Pons (tissue), 1 donor: ENCODE data around the gene IDS.
A peak's percentile ranks its signal among the peaks of the same experiment; 100 is the strongest.
"Not testable (repeated sequence)": the region's sequence is repeated elsewhere in the genome, so short reads cannot be mapped to it uniquely, and the experiment has no call there.

Source experiments
- DNase-seq: peaks from one replicate; pipeline ENCODE4 v3.0.0-alpha.2; 2016; ENCODE audit warnings: low spot score

The IDS gene

DNA sequence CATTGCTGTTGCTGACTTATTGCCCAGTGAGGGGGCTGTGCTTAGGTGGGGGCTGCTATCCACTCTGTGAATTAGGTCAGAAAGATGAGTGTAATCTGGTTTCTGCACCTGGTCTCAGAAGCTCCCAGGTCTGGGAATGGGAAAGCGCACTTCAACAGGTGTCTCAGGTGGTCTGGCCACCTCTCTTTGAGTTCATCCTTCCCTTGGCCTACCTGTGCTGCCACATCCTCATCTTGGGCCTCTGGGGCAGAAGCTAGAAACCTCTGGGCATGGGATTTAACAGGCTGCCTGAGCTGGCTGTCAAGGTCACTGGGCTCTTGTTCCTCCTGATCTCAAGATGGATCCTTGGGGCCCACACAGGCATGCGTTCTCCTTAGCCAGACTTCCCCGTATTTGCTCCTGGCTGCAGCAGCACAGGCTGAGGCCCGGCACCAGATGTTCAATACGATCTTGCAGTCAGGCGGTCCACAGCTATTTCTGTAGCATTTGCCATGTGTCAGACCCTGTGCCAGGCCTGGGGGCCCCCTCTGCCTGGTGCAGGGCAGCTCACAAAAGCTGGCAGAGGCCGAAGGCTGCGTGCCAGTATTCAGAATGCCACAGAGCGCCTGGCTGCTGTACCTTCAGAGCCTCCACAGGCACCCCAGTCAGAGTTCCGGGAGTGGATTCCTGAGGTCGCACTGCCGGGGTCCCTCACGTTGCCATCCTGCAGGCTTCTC is 21.4 kb upstream of the IDS start:
- DNase-seq, result not testable (repeated sequence)

DNA sequence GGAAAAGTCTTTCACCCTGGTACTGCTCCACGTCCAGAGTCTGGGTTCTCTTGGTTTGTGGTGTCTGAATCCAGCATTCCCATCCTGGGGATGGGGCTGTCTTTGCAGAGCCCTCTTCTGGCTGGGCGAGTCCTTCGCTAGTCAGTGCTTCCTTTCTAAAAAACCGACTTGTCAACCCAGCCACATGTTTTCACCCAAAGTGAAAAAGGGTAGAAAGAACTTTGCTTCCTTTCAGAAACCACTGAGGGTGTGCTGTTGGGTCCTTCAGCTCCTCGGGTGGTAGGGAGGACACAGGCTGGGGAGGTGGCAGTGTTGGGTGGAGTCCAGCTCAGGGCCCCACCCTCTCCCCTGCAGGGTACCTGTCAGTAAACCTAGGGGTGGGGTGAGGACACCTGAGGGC is 20.8 kb upstream of the IDS start:
- DNase-seq, result not testable (repeated sequence)

DNA sequence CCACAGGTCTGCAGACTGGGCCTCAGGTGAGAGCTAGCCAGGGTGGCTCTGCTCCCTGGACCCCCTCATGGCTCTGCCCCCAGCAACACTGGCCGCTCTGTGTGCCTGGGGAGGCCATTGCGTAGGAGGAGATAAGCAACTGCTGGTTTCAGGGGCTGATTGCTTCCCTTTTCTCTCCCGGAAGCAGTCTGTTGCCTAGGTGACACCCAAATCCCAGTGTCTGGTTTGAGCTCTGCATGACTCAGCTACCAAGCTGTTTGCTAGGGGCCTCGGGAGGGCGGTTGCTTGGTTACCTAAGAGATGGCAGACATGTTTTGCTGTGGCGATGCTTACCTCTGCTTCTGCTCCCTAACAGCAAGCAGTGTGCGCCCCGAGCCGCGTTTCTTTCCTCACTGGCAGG is 20.3 kb upstream of the IDS start:
- not testable (repeated sequence) for DNase-seq

DNA sequence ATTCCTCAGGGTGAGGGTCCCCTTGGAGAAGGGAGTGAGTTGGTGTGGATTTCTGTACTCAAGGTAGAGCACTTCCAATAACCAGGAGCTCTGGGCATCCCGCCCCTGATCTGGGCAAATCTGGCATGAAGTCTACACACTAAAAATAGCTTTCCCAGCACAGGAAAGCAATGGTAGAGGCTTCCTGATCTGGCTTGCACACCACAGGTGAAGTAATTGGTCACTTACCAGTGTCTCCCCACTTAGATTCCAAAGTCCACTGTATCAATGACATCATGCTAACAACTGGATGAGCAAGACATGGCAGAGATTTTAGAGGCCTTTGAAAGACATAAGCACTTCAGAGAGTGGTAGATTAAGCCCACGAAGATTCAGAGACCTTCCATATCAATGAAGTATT is 17.8 kb upstream of the IDS start:
- no peak for DNase-seq

DNA sequence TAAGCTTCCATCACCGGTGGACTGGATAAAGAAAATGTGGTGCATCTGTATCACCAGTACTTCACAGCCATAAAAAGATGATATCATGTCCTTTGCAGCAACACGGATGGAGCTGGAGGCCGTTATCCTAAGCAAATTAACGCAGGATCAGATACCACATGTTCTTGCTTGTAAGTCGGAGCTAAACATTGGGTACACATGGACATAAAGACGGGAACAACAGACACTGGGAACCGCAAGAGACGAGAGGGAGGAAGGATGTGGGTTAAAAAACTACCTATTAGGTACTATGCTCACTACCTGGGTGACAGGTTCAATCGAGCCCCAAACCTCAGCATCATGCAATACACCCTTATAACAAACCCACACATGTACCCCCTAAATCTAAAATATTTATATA is 16.3 kb upstream of the IDS start:
- DNase-seq, result no peak

DNA sequence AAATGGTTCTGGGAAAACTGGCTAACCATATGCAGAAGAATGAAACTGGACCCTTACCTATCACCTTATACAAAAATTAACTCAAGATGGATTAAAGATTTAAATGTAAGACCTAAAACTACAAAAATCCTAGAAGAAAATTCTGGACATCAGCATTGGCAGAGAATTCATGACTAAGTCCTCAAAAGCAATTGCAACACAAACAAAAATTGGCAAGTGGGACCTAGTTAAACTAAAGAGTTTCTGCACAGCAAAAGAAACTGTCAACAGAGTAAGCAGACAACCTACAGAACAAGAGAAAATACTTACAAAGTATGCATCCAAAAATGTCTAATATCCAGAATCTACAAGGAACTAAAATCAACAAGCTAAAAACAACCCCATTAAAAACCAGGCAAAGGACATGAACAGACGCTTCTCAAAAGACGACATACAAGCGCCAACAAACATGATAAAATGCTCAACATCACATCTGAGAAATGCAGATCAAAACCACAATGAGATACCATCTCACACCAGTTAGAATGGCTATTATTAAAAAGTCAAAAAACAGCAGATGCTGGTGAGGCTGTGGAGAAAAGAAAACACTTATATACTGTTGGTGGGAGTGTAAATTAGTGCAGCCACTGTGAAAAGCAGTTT is 15.7 kb upstream of the IDS start:
- DNase-seq, result not testable (repeated sequence)

DNA sequence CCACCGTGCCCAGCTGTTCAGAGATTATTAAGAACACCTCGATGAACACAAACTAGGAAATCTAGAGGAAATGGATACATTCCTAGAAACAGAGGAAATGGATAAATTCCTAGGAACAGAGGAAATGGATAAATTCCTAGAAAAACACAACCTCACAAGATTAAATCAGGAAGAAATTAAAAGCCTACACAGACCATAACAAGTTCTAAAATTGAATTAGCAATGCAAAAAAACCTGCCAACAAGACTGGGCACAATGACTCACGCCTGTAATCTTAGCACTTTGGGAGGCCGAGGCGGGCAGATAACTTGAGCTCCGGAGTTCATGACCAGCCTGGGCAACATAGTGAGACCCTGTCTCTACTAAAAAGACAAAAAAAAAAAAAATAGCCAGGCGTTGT is 13.1 kb upstream of the IDS start:
- no peak for DNase-seq

DNA sequence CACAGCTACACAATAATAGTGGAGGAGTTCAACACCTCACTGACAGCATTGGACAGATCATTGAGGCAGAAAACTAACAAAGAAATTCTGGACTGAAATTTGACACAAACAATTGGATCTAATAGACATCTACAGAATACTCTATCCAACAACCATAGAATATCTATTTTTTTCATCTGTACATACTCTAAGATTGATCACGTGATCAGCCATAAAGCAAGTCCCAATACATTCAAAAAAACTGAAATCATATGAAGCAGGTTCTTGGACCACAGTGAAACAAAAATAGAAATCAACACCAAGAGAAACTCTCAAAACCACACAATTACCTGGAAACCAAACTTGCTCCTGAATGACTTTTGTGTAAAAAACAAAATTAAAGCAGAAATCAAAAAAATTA is 12.2 kb upstream of the IDS start:
- DNase-seq, result no peak

DNA sequence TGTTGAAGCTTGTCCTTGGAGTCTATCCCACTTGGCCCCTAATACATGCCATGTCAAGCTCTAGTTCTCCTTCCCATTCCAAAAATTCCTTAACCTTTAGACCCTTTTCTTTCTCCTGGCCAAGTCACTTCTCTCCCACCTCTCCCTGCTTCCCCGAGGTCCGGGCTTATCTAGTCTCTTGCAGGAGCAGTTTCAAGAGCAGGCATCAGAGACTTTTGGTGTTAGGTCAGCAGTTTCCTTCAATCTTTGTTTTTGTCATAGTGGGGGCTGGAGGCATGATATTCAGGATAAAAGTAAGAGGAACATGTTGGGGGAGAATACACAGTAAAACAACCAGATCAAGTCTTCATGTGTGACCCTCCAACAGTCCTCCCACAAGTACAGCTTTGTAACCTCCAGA is 11.5 kb upstream of the IDS start:
- DNase-seq, result no peak

DNA sequence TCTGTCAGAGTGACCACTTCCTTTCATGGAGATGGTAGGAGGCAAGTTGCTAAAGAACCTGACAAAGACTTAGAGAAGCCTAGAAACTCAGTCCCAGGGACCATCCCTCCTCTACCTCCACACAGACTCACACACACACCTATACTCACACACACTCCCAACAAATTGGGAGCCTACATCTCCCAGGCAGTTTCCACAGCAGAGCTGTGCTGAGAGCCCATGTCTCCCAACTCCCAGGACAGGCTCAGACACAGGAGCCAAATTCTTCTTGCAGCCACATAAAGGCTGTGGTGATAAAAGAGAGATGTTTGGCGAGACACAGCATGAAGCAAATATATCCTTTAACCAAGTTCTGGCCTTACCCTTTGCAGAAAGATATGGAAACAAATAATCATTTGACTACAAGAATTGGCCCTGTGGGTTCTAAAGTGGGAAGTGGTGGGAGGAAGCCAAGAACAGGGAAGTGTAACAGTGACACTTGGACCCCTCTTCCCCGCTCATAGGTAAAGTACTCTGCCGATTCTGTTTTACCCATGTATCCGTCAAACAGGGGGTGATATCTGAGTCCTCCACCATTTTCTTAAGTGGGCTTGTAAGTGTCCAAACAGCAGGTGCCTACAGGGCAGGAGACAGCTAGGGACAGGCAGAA is 11.0 kb upstream of the IDS start:
- DNase-seq, result no peak

DNA sequence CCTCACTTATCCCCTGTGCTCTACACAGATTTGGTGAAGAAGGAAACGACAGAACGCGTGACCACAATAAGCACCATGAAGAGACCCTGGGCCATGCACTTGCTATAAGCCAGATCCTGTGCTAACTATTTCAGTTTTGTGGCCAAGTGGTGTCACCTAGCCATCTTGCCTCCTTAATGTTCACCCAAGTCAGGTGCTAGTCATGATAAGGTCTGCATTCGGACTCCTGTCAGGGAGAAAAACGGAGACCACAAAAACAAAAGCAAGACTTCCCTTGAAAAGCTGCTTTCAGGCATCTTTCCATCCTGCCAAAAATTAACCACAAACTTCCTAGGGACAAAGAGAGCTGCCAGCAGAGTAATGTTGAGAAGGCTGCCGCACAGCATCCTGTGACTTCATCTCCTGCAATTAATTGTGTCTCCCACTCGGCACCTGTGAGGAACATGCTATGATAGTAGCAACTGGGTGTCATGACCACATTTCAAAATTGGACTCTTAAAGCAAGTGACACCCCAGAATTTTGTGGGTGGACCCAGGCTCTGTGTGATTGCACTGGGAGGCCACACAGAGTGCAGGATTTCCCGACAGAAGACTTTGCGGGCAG is 8.8 kb upstream of the IDS start:
- DNase-seq, result no peak

DNA sequence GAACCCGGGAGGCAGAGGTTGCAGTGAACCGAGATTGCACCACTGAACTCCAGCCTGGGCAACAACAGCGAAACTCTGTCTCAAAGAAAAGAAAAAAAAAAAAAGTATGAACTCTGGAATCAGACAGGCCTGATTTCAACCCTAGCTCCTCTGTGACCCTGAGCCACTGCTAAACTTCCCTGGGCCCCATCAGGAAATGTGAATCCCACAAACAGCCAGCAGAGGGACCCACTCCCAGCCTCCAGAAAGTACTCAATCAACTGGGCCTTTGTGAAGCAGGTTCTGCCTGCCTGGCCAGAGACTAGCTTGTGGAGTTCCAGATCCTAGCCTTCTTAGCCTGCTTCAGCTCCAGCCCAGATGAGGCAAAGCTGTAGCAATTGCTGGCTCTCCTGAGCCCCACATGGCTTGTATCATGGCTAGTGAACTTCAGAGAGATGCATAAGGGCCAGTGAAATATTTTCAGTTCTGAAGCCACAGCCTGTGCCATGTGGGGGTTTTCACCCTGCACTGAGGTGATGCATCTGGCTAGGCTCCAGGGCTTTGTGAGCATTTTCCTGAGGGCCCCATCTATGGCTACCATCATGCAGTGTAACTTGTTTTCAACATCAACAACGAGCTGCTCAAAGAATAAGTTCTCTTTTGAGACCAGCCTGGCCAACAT is 7.2 kb upstream of the IDS start:
- peak; percentile 79 for DNase-seq

DNA sequence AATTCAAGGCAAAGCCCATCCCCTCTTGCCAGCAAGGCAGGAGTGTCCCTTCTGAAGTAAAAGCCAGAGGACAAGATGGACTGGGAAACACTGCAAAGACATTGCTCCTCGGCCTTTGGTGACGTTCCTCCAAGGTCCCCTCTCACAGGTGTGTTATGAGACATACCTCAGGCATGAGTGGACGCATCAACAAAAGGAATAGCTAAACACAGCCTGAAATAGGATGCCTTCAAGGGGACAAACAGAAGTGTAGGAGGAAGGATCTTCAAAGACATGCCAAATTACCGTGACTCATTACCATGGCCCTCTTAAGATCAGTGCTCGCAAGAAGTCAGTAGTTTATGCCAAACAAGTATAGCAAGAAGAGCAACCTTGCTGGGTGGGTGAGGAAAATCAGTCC is 6.0 kb upstream of the IDS start:
- DNase-seq, result no peak

DNA sequence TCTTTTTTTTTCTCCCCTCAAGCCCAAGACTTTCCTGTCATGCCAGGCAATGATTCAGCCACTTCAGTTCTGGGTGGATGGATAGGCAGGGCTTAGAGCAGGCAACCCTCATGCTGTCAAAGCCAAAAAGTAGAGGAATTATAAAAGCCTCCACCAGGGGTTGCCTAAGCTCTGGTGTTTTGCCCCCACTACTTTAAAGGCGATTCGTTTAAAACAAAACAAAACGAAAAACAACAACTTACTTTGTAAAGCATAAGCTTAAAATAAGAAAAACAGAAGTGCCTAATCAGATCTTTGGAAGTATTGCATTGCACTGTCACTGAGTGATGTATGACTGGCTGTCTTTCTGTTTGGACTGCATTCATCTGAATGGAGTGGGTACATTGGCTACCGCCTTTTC is 5.3 kb upstream of the IDS start:
- DNase-seq, result no peak

DNA sequence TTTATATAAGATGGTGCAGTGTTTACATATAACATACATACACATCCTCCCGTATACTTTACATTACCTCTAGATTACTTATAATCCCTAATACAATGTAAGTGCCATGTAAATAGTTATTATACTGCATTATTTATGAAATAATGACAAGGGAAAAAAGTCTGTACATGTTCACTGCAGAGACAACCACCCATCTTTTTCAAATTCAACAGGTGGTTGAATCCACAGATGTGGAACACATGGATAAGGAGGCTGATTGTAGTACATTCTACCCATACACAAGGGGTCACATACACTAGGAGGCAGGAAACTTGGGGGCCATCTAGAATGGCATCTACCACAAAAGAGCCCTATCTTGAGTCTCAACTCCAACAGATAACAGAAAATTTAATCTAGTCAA is 3.4 kb upstream of the IDS start:
- no peak for DNase-seq

DNA sequence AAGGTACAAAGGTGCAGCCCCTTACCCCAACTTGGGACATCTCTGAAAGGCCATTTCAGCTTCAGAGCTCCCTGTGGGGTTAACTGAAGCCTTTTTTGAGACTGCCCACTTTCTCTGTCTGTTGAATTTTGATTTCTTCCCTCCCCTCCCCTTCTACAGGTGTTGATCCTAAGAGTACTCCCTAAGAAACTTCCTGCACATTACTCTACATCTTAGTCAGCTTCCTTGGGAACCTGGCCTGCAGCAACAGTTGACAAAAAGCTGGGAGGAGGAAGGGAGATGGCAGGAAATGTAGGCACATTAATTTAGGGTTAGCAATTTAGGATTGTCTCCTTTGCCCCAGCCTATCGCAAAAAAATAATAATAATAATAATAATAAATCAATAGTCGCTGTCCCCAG is 1.2 kb upstream of the IDS start:
- DNase-seq, result no peak

DNA sequence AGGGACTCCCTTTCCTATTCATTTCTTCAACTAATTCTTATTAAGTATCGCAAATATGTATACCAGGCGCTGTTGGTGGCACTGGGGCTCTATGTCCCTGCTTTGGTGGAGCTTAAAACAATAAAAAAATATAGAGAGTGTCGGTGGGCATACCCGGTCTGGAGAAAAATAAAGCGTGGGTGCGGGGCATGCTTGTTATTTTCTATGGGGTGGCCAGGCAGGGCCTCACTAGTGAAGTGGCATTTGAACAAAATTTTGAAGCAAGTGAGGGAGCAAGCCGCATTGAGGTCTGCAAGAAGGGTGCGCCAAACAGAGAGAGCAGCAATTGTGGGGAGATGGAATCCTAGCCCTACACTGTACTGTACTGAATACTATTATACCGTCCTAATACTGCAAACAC is 565 bp upstream of the IDS start:
- DNase-seq, result no peak

DNA sequence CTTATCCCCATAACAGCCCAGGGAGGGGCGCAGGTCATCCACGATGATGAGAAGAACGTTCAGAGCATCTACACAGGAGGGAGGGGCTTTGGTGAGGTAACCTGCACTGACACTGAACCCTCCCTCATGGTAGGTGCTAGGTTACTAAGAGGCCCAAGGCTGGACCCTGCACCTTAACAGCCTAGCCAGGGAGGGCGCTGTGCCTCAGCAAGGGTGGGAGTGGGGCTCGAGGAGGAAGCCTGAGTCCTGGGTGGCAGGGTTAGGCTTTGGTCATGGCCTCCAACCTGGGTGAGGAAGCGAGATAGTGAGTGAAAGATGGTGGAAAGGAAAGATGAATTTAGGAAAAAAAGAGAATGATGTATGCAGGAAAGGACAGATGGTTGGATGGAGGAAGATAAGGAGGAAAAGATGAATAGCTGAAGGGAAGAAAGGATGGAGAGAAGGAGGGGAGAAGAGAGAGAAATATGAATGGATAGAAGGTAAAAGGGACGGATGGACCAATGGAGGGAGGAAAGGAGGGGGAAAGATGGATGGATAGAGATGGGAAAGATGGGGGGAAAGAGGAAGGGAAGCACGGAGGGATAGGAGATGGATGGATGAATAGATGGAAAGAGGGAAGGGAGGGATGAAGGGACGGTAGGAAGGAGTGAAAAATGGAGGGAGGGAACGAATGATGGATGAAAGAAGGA is 736 bp downstream of the IDS start:
- DNase-seq, result peak; percentile 27

DNA sequence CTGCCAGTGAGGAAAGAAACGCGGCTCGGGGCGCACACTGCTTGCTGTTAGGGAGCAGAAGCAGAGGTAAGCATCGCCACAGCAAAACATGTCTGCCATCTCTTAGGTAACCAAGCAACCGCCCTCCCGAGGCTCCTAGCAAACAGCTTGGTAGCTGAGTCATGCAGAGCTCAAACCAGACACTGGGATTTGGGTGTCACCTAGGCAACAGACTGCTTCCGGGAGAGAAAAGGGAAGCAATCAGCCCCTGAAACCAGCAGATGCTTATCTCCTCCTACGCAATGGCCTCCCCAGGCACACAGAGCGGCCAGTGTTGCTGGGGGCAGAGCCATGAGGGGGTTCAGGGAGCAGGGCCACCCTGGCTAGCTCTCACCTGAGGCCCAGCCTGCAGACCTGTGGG is 1.7 kb downstream of the IDS start:
- peak; percentile 4 for DNase-seq

DNA sequence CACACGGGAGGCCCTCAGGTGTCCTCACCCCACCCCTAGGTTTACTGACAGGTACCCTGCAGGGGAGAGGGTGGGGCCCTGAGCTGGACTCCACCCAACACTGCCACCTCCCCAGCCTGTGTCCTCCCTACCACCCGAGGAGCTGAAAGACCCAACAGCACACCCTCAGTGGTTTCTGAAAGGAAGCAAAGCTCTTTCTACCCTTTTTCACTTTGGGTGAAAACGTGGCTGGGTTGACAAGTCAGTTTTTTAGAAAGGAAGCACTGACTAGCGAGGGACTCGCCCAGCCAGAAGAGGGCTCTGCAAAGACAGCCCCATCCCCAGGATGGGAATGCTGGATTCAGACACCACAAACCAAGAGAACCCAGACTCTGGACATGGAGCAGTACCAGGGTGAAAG is 2.2 kb downstream of the IDS start:
- DNase-seq, result not testable (repeated sequence)

DNA sequence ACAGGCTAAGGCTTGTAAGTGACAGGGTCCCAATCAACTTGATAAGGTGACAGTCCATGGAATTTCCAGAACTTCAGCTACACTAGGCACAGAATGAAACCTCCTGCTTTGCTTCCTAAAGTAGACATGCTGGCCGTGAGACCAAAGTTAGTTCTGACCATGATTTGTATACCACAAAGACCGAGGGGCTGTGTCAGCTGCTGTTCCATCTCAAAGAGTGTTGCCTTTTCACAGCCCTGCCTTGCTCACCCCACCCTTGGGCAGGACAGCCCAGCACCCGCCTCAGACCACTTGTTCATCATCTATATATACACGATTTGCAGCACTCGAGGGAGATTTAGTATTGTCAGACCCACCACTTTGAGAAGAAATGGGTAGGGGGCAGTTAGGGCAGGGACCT is 5.3 kb downstream of the IDS start:
- no peak for DNase-seq

DNA sequence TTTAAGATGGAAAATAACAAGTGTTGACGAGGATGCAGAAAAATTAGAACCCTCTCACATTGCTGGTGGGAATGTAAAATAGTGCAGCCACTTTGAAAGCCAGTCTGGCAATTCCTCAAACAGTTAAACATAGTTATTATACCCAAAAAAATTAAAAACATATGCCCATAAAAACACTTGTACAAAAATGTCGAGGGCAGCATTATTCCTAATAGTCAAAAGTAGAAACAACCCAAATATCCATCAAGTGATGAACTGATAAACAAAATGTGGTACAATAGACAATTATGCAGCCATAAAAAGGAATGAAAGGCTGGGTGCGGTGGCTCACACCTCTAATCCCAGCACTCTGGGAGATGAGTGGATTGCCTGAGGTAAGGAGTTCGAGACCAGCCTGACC is 6.3 kb downstream of the IDS start:
- DNase-seq, result no peak
